ENCODE results near the gene NUTM2G. TPM values are rescaled to one million over a fixed set of nuclear protein-coding genes. Genes with fewer than 3 reads are reported as not detected.
"Not testable (repeated sequence)": the region's sequence is repeated elsewhere in the genome, so short reads cannot be mapped to it uniquely, and the experiment has no call there.

The NUTM2G gene
- total and polyA plus RNA-seq, 2 experiments from 2014 or later, result 0.33 to 0.91 TPM

DNA sequence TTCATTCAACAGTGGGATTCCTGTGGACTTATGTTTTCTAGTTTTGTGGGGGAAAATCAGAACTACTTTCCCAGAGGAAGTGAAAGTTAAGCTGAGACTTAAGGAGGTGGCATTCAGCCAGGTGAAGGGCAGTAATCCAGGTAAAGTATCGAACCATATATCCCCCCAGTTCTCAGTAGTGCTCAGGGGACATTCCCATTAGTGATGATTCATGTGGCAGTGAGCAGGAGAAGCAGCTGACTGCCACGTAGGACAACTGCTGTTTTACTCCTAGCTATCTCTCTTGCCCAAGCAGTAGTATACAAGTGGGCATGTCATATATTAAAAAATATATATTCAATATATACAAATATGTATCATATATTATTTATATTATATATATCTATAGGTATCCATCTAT lies 13.1 kb upstream of the NUTM2G start:
- not testable (repeated sequence) for H3K27me3 ChIP-seq; H3K4me3 ChIP-seq; H3K36me3 ChIP-seq; H3K27ac ChIP-seq; DNase-seq (ENCODE audit: low read depth in 1 of 2, low spot score in 1 of 2); H3K4me1 ChIP-seq (ENCODE audit: low read depth); H3K9me3 ChIP-seq (ENCODE audit: low read depth)

GRCh38 chr9:96916531-96916930 lies 12.1 kb upstream of the NUTM2G start:
- not testable (repeated sequence) for H3K27me3 ChIP-seq; H3K27ac ChIP-seq; H3K36me3 ChIP-seq; DNase-seq (ENCODE audit: low read depth in 1 of 2, low spot score in 1 of 2); H3K9me3 ChIP-seq (ENCODE audit: low read depth); H3K4me3 ChIP-seq; H3K4me1 ChIP-seq (ENCODE audit: low read depth)

- not testable (repeated sequence) for H3K27ac ChIP-seq; H3K4me3 ChIP-seq; H3K9me3 ChIP-seq (ENCODE audit: low read depth); DNase-seq (ENCODE audit: low read depth in 1 of 2, low spot score in 1 of 2); H3K36me3 ChIP-seq; H3K27me3 ChIP-seq; H3K4me1 ChIP-seq (ENCODE audit: low read depth)
Measured at GRCh38 chr9:96918550-96918949, 10.1 kb upstream of the NUTM2G start.

DNA sequence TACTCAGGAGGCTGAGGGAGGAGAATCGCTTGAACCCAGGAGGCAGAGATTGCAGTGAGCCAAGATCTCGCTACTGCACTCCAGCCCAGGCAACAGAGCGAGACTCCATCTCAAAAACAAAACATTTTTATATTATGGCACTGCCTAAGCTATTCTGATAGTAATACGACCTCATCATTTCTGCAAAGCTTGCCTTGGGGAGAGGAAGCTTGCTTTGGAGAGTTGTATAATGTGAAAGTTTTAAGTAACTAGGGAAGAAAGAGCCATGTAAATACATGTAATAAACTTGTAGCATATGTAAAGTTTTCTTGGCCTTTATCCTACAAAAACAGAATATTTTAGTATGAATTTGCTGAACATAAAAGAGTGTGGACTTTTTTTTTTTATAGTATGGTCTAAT lies 7.8 kb upstream of the NUTM2G start:
- H3K9me3 ChIP-seq (ENCODE audit: low read depth); DNase-seq (ENCODE audit: low read depth in 1 of 2, low spot score in 1 of 2); H3K4me3 ChIP-seq; H3K4me1 ChIP-seq (ENCODE audit: low read depth); H3K36me3 ChIP-seq; H3K27me3 ChIP-seq; H3K27ac ChIP-seq: not testable (repeated sequence)

DNA sequence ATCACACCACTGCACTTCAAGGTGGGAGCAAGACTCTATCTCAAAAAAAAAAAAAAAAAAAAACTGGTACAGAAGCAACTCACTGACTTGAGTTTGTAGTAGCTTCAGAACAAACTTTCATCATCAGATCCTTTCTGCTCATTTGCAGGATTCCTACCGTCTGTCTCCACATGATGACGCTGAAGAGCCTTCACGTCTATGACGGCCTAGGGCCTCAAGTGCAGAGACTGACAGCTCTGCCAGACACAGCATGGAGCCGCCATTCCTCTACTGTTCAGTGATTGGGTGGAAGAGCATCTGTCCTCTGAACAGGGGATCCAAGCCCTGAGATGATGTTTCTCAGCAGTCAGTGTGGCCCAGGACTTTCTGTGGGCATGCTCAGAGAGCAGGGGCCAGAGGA lies 3.1 kb upstream of the NUTM2G start:
- DNase-seq (ENCODE audit: low read depth in 1 of 2, low spot score in 1 of 2); H3K4me3 ChIP-seq; H3K4me1 ChIP-seq (ENCODE audit: low read depth); H3K27me3 ChIP-seq; H3K9me3 ChIP-seq (ENCODE audit: low read depth); H3K27ac ChIP-seq; H3K36me3 ChIP-seq: not testable (repeated sequence)

- not testable (repeated sequence) for H3K9me3 ChIP-seq (ENCODE audit: low read depth); H3K4me1 ChIP-seq (ENCODE audit: low read depth); H3K36me3 ChIP-seq; H3K27me3 ChIP-seq; DNase-seq (ENCODE audit: low read depth in 1 of 2, low spot score in 1 of 2); H3K27ac ChIP-seq; H3K4me3 ChIP-seq
Measured at GRCh38 chr9:96931665-96932064, 3.0 kb downstream of the NUTM2G start.

DNA sequence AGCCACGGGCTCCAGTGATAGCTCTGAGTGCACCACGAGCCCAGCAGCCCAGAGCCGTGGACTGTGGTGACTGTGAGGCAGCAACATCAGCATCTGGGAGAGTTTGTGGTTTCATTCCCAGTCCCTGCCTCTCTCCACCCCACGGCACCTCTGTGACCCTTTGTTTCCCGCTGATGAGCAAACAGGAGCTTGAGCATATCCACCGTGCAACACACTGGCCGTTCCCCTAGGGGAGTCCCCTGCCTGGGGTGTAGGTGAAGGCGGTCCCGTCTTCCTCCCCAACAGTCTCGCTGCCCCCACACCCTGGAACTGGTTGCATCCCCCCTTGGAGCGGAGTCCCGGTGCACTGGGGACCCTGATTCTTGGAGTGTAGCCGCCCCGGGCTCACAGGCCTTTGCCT lies 5.5 kb downstream of the NUTM2G start:
- H3K27ac ChIP-seq; H3K4me1 ChIP-seq (ENCODE audit: low read depth); DNase-seq (ENCODE audit: low read depth in 1 of 2, low spot score in 1 of 2); H3K36me3 ChIP-seq; H3K4me3 ChIP-seq; H3K27me3 ChIP-seq; H3K9me3 ChIP-seq (ENCODE audit: low read depth): not testable (repeated sequence)

DNA sequence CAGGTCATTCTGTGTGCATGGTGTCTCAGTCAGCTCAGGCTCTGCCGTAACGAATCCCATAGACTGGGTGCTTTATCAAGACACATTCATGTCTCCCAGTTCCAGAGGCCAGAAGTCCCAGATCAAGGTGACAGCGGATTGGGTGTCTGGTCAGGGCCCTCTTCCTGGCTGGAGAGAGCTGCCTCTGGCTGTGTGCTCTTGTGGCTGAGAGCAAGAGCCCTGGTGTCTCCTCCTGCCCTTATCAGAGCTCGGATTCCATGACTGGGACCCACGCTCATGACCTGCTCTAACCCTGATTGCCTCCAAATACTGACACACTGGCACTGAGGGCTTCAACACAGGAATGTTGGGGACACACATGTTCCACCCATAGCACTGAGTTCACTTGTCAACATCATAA lies 6.1 kb downstream of the NUTM2G start:
- peak in 1 of 2 donors; percentile 1 for DNase-seq (ENCODE audit: low read depth in 1 of 2, low spot score in 1 of 2)
- not testable (repeated sequence) for H3K27ac ChIP-seq; H3K4me1 ChIP-seq (ENCODE audit: low read depth); H3K27me3 ChIP-seq; H3K4me3 ChIP-seq; H3K36me3 ChIP-seq; H3K9me3 ChIP-seq (ENCODE audit: low read depth)

DNA sequence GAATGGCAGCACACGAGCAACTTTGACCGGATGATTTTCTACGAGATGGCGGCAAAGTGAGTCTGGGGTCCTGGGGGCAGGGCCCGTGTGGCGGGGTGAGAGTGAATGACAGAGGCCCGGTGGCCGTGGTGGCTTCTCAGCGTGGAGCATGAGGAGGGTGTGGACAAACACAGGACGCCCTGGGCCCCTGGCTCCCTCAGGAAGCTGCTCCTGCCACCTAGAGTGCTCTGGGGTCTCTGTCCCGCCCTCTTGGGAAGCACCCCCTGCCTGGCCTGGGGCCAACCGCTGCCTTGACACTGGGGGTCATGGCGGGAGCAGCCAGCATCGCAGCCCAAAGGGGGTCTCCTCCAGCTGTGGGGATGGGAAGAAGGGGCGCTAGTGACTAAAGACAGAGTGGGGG lies 6.8 kb downstream of the NUTM2G start:
- H3K4me3 ChIP-seq; H3K27ac ChIP-seq; H3K27me3 ChIP-seq; H3K4me1 ChIP-seq (ENCODE audit: low read depth); DNase-seq (ENCODE audit: low read depth in 1 of 2, low spot score in 1 of 2); H3K36me3 ChIP-seq; H3K9me3 ChIP-seq (ENCODE audit: low read depth): not testable (repeated sequence)

GRCh38 chr9:96937442-96937841 lies 8.8 kb downstream of the NUTM2G start:
- not testable (repeated sequence) for H3K4me3 ChIP-seq

DNA sequence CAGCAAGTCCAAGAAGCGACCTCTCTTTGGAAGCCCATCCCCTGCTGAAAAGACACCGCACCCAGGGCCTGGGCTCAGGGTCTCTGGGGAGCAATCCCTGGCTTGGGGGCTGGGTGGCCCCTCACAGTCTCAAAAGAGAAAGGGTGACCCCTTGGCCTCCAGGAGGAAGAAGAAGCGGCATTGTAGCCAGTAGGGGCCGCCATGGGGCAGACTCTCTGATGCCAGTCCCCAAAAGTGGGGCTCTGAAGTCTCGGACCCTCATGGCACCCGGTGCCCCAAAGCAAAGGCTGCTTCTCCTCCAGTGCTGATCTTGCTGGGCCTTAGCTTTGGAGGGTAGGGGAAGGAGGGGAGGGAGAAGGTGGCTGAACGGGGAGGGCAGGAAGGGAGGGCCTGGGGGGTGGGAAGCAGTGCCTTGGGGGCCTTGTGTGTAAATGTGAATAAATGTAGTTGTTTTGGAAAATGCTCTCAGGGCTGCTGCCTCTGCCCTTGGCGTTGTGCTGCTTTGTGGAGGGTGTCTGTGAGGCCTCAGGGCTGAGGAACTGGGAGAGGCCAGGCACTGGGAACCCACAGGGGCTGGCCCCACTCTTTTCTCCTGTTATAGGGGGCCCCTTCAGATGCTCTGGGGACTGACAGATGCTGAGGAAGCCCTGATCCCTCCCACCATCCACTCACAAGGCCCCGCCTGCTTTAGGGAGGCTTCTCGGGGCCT lies 10.5 kb downstream of the NUTM2G start:
- H3K4me3 ChIP-seq; DNase-seq (ENCODE audit: low read depth in 1 of 2, low spot score in 1 of 2); H3K36me3 ChIP-seq; H3K27me3 ChIP-seq; H3K4me1 ChIP-seq (ENCODE audit: low read depth); H3K27ac ChIP-seq; H3K9me3 ChIP-seq (ENCODE audit: low read depth): not testable (repeated sequence)

More at GRCh38 chr9:96937442-96937841, 8.8 kb downstream of the NUTM2G start:
- not testable (repeated sequence) for H3K27me3 ChIP-seq; H3K9me3 ChIP-seq (ENCODE audit: low read depth); H3K4me1 ChIP-seq (ENCODE audit: low read depth); H3K27ac ChIP-seq; H3K36me3 ChIP-seq; DNase-seq (ENCODE audit: low read depth in 1 of 2, low spot score in 1 of 2)

DNA sequence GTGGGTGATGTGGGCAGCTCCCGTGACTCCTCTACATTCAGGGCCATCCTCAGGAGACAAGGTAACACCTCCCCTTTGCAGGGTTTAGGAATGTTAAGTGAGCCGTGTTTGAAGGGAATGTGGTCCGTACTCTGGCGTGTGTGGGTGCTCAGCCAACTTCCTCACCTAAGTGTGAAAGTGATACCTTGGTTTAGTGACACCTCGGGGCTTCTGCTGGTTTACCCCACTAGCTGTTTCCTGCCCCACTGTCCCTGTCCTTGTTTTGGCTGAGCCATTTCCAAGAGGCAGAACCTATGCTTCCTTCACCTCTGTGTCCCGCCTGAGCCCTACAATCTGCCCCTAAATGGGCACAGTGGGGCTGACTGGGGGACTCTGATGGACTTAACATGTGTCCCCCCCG lies 12.3 kb downstream of the NUTM2G start:
- H3K4me1 ChIP-seq (ENCODE audit: low read depth); H3K27ac ChIP-seq; H3K4me3 ChIP-seq; DNase-seq (ENCODE audit: low read depth in 1 of 2, low spot score in 1 of 2); H3K9me3 ChIP-seq (ENCODE audit: low read depth); H3K27me3 ChIP-seq; H3K36me3 ChIP-seq: not testable (repeated sequence)

- not testable (repeated sequence) for H3K27ac ChIP-seq; H3K27me3 ChIP-seq; H3K9me3 ChIP-seq (ENCODE audit: low read depth); H3K36me3 ChIP-seq; H3K4me1 ChIP-seq (ENCODE audit: low read depth); H3K4me3 ChIP-seq; DNase-seq (ENCODE audit: low read depth in 1 of 2, low spot score in 1 of 2)
Measured at GRCh38 chr9:96941628-96942027, 13.0 kb downstream of the NUTM2G start.

DNA sequence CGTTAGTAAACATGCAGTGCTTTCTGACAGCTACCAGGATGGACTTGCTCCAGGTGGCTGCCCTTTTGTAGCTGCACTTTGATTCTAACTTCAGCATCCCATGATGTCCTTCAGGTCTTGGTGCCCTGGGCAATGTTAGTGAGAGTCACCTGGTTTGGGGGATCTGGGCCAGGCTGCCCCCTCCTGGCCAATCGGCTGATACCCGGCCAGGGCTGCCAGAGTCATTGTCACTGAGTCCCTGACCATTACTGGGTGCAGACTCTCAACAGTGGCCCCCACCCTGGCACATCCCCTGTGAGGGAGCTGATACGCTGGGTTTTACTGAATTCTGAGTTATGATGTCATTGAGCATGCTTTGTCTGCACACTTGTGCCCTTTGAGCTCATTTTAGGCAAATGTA lies 13.5 kb downstream of the NUTM2G start:
- H3K9me3 ChIP-seq (ENCODE audit: low read depth); H3K4me1 ChIP-seq (ENCODE audit: low read depth); H3K4me3 ChIP-seq; H3K27me3 ChIP-seq; H3K36me3 ChIP-seq; H3K27ac ChIP-seq; DNase-seq (ENCODE audit: low read depth in 1 of 2, low spot score in 1 of 2): not testable (repeated sequence)

DNA sequence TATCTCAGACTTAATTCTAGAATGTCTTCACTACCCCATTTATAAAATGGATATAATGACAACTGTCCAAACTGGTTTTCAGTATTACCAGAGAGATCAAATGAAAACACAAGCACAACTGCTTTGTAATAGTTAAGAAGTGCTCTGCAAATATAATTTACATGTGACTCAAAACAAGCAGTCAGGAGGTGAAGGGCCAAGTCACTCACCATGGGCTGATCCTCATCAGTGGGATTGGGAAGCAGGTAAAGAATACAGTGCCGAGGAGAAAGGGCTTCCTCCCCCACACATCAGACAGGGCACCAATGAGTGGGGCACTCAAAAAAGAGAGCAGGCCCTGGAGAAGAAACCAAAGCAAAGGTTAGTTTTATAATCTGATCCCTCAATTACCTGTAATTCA lies 20.7 kb downstream of the NUTM2G start:
- H3K9me3 ChIP-seq (ENCODE audit: low read depth); H3K27me3 ChIP-seq; DNase-seq (ENCODE audit: low read depth in 1 of 2, low spot score in 1 of 2); H3K27ac ChIP-seq; H3K36me3 ChIP-seq; H3K4me3 ChIP-seq; H3K4me1 ChIP-seq (ENCODE audit: low read depth): not testable (repeated sequence)

All from cardiac muscle cell (in vitro differentiated cells and primary cell).